WTC11 (cell line): ENCODE measurements around the gene SMG9. TPM values are rescaled to one million over a fixed set of nuclear protein-coding genes. Genes with fewer than 3 reads are reported as not detected.
"Not testable (repeated sequence)": the region's sequence is repeated elsewhere in the genome, so short reads cannot be mapped to it uniquely, and the experiment has no call there.

Experiments used
- ATAC-seq: fragments of 200-7000 bp; cut with Tn5 transposase; 2 replicates; pipeline ENCODE4 v1.10.0; 2021; ENCODE audit warnings: mild to moderate bottlenecking, moderate library complexity
- CTCF ChIA-PET: fragments of 300-600 bp; sonication (Branson Sonifier 250); formaldehyde crosslinking; loops from one replicate; lab custom pipeline; 2021; ENCODE audit warnings: antibody characterized with exemption; lab: Charles Lee
- POLR2A ChIA-PET: fragments of 350-600 bp; sonication (Branson Sonifier 250); formaldehyde crosslinking; loops from one replicate; lab custom pipeline; 2021; ENCODE audit warnings: antibody characterized with exemption; lab: Charles Lee
- DNase-seq: peaks from one replicate; pipeline ENCODE4 v3.0.0; 2021; ENCODE audit warnings: low spot score
- H3K27ac Mint-ChIP-seq: 2 replicates; pipeline ENCODE4 v1.8.0; 2021; ENCODE audit warnings: mixed read lengths
- H3K27me3 Mint-ChIP-seq: 2 replicates; pipeline ENCODE4 v1.8.0; 2021; ENCODE audit warnings: low read depth, mild to moderate bottlenecking, moderate library complexity, mixed read lengths
- H3K36me3 Mint-ChIP-seq: 2 replicates; pipeline ENCODE4 v1.8.0; 2021; ENCODE audit warnings: mixed read lengths
- H3K4me1 Mint-ChIP-seq: 2 replicates; pipeline ENCODE4 v1.8.0; 2022; ENCODE audit warnings: mixed read lengths
- H3K4me3 Mint-ChIP-seq: 2 replicates; pipeline ENCODE4 v1.8.0; 2021; ENCODE audit warnings: mild to moderate bottlenecking, moderate library complexity, mixed read lengths
- H3K9me3 Mint-ChIP-seq: 2 replicates; pipeline ENCODE4 v1.8.0; 2021; ENCODE audit warnings: mixed read lengths
- ATF1 ChIP-seq: sonication (generic); formaldehyde crosslinking; IDR thresholded peaks from 2 replicates; pipeline ENCODE4 v1.8.1; 2023; ENCODE audit warnings: mild to moderate bottlenecking, moderate library complexity, missing genetic modification reagents
- CREM ChIP-seq: sonication (generic); formaldehyde crosslinking; IDR thresholded peaks from 2 replicates; pipeline ENCODE4 v1.8.1; 2022; ENCODE audit warnings: mild to moderate bottlenecking, missing genetic modification reagents, moderate library complexity
- ESRRA ChIP-seq: sonication (generic); formaldehyde crosslinking; IDR thresholded peaks from 2 replicates; pipeline ENCODE4 v1.8.1; 2022; ENCODE audit warnings: mild to moderate bottlenecking, missing genetic modification reagents, borderline replicate concordance
- NFE2L1 ChIP-seq: sonication (generic); formaldehyde crosslinking; IDR thresholded peaks from 2 replicates; pipeline ENCODE4 v1.8.1; 2023; ENCODE audit warnings: missing genetic modification reagents
- total RNA-seq: library from RNA; stranded (reverse); gene quantifications from 3 replicates; pipeline ENCODE4 v1.2.3, GENCODE V29; 2021
- TF ChIP-seq, protein P1 (sequence below): fragments of 250-450 bp; sonication (Bioruptor Pico); IDR thresholded peaks from 2 replicates; pipeline ENCODE4 v1.9.0; 2021; ENCODE audit warnings: mild to moderate bottlenecking, borderline replicate concordance
- TF ChIP-seq, protein P2 (sequence below): sonication (generic); formaldehyde crosslinking; IDR thresholded peaks from 2 replicates; pipeline ENCODE4 v1.8.0; 2023; ENCODE audit warnings: mild to moderate bottlenecking, missing genetic modification reagents
- TF ChIP-seq, protein P3 (sequence below): fragments of 250-450 bp; sonication (Bioruptor Pico); conservative IDR thresholded peaks from 2 replicates; pipeline ENCODE4 v1.9.0; 2021; ENCODE audit warnings: mild to moderate bottlenecking
- TF ChIP-seq, protein P4 (sequence below): sonication (generic); formaldehyde crosslinking; IDR thresholded peaks from 2 replicates; pipeline ENCODE4 v1.8.0; 2022; ENCODE audit warnings: missing genetic modification reagents

Gene SMG9
- total RNA-seq, 1 experiment from 2014 or later: 25.7 TPM

DNA sequence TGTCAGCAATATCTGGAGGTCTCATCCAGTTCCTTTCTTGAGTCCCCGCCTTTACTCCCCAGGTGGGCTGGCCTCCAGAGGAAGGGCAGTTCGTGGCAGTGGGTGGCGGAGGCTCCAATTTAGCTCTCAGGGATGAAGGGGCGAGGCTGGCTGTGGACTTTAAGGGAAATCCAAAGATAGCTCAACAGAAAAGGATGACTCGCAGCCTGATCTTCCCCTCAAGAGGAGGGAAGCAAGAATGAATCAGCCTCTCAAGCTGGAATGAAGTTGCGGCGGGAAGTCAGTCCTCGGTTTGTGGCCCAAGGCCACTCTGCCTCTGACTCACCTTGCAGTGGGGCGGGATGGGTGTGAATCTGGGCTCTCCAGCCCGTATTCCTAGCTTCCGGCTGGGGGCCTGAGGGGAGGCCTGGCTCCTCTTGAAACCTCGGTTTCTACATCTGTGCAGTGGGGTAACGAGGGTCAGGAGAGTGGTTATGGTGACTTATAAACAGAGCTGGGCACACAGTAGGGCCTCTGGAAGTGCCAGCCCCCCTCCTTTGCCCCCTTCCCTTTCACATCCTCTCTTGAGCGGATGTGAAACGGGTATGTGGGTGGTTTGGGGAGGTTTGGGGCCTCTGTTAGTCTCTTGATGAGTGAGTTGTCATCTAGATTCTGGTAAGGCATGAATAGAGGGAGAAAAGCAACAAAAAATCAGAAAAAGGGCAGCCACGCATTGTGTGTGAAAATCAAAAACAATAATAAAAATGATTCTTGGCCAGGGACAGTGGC is 10.5 kb upstream of the SMG9 start (continued):
- TF ChIP-seq ESRRA: no peak
- TF ChIP-seq, protein P1, sequence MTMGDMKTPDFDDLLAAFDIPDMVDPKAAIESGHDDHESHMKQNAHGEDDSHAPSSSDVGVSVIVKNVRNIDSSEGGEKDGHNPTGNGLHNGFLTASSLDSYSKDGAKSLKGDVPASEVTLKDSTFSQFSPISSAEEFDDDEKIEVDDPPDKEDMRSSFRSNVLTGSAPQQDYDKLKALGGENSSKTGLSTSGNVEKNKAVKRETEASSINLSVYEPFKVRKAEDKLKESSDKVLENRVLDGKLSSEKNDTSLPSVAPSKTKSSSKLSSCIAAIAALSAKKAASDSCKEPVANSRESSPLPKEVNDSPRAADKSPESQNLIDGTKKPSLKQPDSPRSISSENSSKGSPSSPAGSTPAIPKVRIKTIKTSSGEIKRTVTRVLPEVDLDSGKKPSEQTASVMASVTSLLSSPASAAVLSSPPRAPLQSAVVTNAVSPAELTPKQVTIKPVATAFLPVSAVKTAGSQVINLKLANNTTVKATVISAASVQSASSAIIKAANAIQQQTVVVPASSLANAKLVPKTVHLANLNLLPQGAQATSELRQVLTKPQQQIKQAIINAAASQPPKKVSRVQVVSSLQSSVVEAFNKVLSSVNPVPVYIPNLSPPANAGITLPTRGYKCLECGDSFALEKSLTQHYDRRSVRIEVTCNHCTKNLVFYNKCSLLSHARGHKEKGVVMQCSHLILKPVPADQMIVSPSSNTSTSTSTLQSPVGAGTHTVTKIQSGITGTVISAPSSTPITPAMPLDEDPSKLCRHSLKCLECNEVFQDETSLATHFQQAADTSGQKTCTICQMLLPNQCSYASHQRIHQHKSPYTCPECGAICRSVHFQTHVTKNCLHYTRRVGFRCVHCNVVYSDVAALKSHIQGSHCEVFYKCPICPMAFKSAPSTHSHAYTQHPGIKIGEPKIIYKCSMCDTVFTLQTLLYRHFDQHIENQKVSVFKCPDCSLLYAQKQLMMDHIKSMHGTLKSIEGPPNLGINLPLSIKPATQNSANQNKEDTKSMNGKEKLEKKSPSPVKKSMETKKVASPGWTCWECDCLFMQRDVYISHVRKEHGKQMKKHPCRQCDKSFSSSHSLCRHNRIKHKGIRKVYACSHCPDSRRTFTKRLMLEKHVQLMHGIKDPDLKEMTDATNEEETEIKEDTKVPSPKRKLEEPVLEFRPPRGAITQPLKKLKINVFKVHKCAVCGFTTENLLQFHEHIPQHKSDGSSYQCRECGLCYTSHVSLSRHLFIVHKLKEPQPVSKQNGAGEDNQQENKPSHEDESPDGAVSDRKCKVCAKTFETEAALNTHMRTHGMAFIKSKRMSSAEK: no peak
- no peak for TF ChIP-seq NFE2L1 (CRISPR knock-in tag)
- TF ChIP-seq, protein P2, sequence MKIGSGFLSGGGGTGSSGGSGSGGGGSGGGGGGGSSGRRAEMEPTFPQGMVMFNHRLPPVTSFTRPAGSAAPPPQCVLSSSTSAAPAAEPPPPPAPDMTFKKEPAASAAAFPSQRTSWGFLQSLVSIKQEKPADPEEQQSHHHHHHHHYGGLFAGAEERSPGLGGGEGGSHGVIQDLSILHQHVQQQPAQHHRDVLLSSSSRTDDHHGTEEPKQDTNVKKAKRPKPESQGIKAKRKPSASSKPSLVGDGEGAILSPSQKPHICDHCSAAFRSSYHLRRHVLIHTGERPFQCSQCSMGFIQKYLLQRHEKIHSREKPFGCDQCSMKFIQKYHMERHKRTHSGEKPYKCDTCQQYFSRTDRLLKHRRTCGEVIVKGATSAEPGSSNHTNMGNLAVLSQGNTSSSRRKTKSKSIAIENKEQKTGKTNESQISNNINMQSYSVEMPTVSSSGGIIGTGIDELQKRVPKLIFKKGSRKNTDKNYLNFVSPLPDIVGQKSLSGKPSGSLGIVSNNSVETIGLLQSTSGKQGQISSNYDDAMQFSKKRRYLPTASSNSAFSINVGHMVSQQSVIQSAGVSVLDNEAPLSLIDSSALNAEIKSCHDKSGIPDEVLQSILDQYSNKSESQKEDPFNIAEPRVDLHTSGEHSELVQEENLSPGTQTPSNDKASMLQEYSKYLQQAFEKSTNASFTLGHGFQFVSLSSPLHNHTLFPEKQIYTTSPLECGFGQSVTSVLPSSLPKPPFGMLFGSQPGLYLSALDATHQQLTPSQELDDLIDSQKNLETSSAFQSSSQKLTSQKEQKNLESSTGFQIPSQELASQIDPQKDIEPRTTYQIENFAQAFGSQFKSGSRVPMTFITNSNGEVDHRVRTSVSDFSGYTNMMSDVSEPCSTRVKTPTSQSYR: no peak
- no peak for TF ChIP-seq ATF1 (CRISPR knock-in tag)

DNA sequence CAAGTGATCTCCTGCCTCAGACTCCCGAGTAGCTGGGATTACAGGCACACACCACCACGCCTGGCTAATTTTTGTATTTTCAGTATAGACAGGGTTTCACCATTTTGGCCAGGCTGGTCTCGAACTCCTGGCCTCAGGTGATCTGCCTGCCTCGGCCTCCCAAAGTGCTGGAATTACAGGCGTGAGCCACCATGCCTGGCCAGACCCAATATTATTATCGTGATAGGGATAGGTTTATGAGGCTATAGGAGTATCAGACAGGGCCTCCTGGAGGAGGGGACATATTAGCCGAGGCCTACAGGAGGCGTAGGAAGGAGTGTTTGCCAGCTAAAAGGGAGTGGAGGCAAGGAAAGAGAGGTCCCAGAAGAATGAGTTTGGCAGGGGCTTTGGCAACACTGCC is 9.9 kb upstream of the SMG9 start:
- H3K4me1 Mint-ChIP-seq, H3K9me3 Mint-ChIP-seq, H3K27ac Mint-ChIP-seq, ATAC-seq, H3K4me3 Mint-ChIP-seq, DNase-seq, H3K36me3 Mint-ChIP-seq, H3K27me3 Mint-ChIP-seq, POLR2A ChIA-PET: not testable (repeated sequence)
- CTCF ChIA-PET: interaction anchor here (1.0 to 5.3 kb wide), 13 partner anchors 10 to 136 kb away, joined by 3 to 101 read pairs (median 4); partner anchors contain the start of genes KCNN4, LYPD5 and SMG9

DNA sequence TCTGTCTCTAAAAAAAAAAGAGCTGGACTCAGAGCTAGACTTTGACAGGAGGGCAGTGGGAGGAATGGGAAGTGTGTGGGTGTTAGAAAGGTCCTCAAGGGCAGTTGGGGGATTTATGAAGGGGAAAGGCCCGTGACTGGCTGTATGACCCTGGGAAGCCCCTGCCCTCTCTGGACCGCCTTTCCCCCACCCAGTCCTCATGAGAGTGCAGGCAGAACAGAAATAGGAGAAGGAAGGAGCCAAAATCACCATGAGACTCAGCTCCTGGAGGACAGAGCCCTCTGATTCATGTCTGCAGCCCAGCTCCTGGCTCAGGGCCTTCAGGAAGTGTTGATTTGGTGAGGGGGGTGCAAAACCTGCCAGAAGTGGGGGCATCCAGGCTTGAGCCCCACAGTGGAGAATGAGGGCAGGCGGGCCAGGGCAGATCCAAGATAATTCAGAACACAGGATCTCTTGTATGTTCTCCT is 8.7 kb upstream of the SMG9 start:
- peaks cover 2% of the 10 kb centered on the region; the same call in 1 of the 2 replicates for H3K27me3 Mint-ChIP-seq
- DNase-seq (no peak), ATAC-seq (no peak)
- no peaks in the 10 kb centered on the region for H3K9me3 Mint-ChIP-seq
- no peak overlapping the region for H3K4me3 Mint-ChIP-seq
- ChIA-PET CTCF (interaction anchor here (0.9 to 3.0 kb wide), 6 partner anchors 11 to 95 kb away, joined by 3 to 11 read pairs (median 4); no protein-coding TSS in a partner anchor), POLR2A (no interaction called here)
- peaks cover 19% of the 10 kb centered on the region for H3K4me1 Mint-ChIP-seq
- TF ChIP-seq, protein P3, sequence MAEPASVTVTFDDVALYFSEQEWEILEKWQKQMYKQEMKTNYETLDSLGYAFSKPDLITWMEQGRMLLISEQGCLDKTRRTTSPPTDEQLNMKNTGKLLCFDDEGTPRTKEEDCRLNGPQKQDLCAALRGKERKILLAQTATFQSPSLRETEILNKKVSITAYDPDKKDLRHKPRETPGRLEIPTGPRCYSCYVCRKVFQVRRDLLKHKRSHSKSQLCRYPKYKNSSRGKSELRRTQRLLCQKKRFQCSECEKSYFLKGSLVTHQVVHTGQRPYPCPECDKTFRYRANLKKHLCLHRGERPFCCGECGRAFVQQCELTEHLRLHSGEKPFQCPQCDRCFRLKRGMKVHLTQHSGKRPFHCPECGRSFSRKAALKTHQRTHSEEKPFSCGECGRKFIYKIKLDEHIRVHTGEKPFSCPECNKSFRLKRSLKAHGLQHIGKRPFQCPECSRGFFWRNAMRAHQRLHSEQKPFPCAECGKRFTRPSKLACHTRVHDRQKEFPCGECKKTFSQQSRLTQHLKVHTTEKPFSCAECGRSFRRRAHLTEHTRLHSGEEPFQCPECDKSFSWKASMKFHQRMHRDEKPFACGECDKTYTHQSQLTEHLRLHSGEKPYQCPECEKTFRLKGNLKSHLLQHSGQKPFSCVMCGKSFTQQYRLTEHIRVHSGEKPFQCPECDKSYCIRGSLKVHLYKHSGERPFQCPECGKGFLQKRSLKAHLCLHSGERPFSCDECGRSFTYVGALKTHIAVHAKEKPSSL (CRISPR knock-in tag): no peak
- TF ChIP-seq CREM (CRISPR knock-in tag): no peak
- TF ChIP-seq, protein P4, sequence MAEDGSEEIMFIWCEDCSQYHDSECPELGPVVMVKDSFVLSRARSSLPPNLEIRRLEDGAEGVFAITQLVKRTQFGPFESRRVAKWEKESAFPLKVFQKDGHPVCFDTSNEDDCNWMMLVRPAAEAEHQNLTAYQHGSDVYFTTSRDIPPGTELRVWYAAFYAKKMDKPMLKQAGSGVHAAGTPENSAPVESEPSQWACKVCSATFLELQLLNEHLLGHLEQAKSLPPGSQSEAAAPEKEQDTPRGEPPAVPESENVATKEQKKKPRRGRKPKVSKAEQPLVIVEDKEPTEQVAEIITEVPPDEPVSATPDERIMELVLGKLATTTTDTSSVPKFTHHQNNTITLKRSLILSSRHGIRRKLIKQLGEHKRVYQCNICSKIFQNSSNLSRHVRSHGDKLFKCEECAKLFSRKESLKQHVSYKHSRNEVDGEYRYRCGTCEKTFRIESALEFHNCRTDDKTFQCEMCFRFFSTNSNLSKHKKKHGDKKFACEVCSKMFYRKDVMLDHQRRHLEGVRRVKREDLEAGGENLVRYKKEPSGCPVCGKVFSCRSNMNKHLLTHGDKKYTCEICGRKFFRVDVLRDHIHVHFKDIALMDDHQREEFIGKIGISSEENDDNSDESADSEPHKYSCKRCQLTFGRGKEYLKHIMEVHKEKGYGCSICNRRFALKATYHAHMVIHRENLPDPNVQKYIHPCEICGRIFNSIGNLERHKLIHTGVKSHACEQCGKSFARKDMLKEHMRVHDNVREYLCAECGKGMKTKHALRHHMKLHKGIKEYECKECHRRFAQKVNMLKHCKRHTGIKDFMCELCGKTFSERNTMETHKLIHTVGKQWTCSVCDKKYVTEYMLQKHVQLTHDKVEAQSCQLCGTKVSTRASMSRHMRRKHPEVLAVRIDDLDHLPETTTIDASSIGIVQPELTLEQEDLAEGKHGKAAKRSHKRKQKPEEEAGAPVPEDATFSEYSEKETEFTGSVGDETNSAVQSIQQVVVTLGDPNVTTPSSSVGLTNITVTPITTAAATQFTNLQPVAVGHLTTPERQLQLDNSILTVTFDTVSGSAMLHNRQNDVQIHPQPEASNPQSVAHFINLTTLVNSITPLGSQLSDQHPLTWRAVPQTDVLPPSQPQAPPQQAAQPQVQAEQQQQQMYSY (CRISPR knock-in tag): no peak
- no peaks in the 10 kb centered on the region for H3K36me3 Mint-ChIP-seq
- H3K27ac Mint-ChIP-seq: no peak overlapping the region
